H1 (cell line): ENCODE data around the gene ADIRF. TPM values are rescaled to one million over a fixed set of nuclear protein-coding genes. Genes with fewer than 3 reads are reported as not detected.
"Not testable (repeated sequence)": the region's sequence is repeated elsewhere in the genome, so short reads cannot be mapped to it uniquely, and the experiment has no call there.

Experiments
- CTCF ChIA-PET: fragments of 300-600 bp; sonication (Branson Sonifier 250); formaldehyde crosslinking; loops from one replicate; lab custom pipeline; 2021; ENCODE audit not compliant: partially characterized antibody; lab: Charles Lee
- POLR2A ChIA-PET: fragments of 300-600 bp; sonication (Branson Sonifier 250); formaldehyde crosslinking; loops from one replicate; lab custom pipeline; 2021; ENCODE audit warnings: inconsistent platforms; ENCODE audit not compliant: partially characterized antibody; lab: Charles Lee
- DNase-seq, 2 experiments: peaks; one replicate each; pipeline versions ENCODE4 v3.0.0 to v3.0.0-alpha.2; 2010 to 2022; ENCODE audit warnings: low spot score in 2 of 2, low read depth in 1 of 2, mixed read lengths in 1 of 2
- FAIRE-seq: peaks from 2 replicates; lab custom pipeline; 2011; peaks lifted over from hg19 to GRCh38; lab: Jason Lieb, UNC
- H2AFZ ChIP-seq: 2 replicates; pipeline ENCODE4 v1.8.1; 2012; ENCODE audit warnings: low read length, inconsistent platforms
- H2AK5ac ChIP-seq: 2 replicates; pipeline ENCODE4 v1.6.1; 2013; ENCODE audit warnings: low read depth, low read length
- H2BK120ac ChIP-seq: replicated peaks from 2 replicates; pipeline ENCODE3; 2013; ENCODE audit warnings: low read depth, low read length, inconsistent platforms
- H2BK12ac ChIP-seq: 2 replicates; pipeline ENCODE4 v1.6.1; 2013; ENCODE audit warnings: low read depth, low read length
- H2BK15ac ChIP-seq: 2 replicates; pipeline ENCODE4 v1.6.1; 2013; ENCODE audit warnings: low read length
- H2BK20ac ChIP-seq: 2 replicates; pipeline ENCODE4 v1.6.1; 2013; ENCODE audit warnings: low read length
- H2BK5ac ChIP-seq: 2 replicates; pipeline ENCODE4 v1.6.1; 2013; ENCODE audit warnings: low read depth, low read length
- H3K14ac ChIP-seq: 2 replicates; pipeline ENCODE4 v1.6.1; 2013; ENCODE audit warnings: inconsistent platforms; ENCODE audit not compliant: insufficient read length
- H3K18ac ChIP-seq: 2 replicates; pipeline ENCODE4 v1.6.1; 2013; ENCODE audit warnings: low read length; ENCODE audit errors: extremely low read depth
- H3K23ac ChIP-seq: 2 replicates; pipeline ENCODE4 v1.6.1; 2013; ENCODE audit warnings: inconsistent platforms; ENCODE audit not compliant: insufficient read length
- H3K23me2 ChIP-seq: 2 replicates; pipeline ENCODE4 v1.6.1; 2013; ENCODE audit warnings: low read depth, low read length
- H3K27ac ChIP-seq: 2 replicates; pipeline ENCODE4 v1.6.1; 2011; ENCODE audit warnings: low read depth, low read length, inconsistent platforms
- H3K27me3 ChIP-seq, 4 experiments: replicated peaks in 1 of 4; 1 replicate in 1 of 4; 2 replicates in 3 of 4; pipeline versions ENCODE4 v1.6.1 to v1.8.1; 2011 to 2013; ENCODE audit warnings: low read length in 3 of 4, mild to moderate bottlenecking in 3 of 4, inconsistent platforms in 2 of 4, mixed read lengths in 2 of 4, moderate library complexity in 1 of 4; ENCODE audit not compliant: control insufficient read depth in 3 of 4, insufficient read depth in 3 of 4; ENCODE audit errors: extremely low read depth in 1 of 4
- H3K36me3 ChIP-seq, 4 experiments: 2 replicates each; pipeline versions ENCODE4 v1.6.1 to v1.8.1; 2011 to 2013; ENCODE audit warnings: mild to moderate bottlenecking in 4 of 4, low read length in 3 of 4, moderate library complexity in 2 of 4, control low read depth in 1 of 4, inconsistent platforms in 1 of 4; ENCODE audit not compliant: insufficient read depth in 4 of 4, control insufficient read depth in 2 of 4
- H3K4ac ChIP-seq: replicated peaks from 2 replicates; pipeline ENCODE3; 2013; ENCODE audit warnings: low read length, low read depth, mixed read lengths, inconsistent platforms; ENCODE audit not compliant: insufficient read length
- H3K4me1 ChIP-seq, 4 experiments: replicated peaks in 1 of 4; 1 replicate in 1 of 4; 2 replicates in 3 of 4; pipeline versions ENCODE4 v1.6.1 to v1.8.1; 2011 to 2013; ENCODE audit warnings: low read length in 3 of 4, inconsistent platforms in 2 of 4, mixed read lengths in 1 of 4; ENCODE audit not compliant: insufficient read depth in 4 of 4, control insufficient read depth in 3 of 4
- H3K4me2 ChIP-seq, 2 experiments: 2 replicates each; pipeline versions ENCODE4 v1.6.1 to v1.8.1; 2011 to 2013; ENCODE audit warnings: low read depth in 2 of 2, low read length in 2 of 2, control low read depth in 1 of 2, inconsistent platforms in 1 of 2, mild to moderate bottlenecking in 1 of 2; ENCODE audit not compliant: insufficient read depth in 1 of 2
- H3K4me3 ChIP-seq, 4 experiments: fragments of 200-600, 300-600 bp in 1 of 4; sonication (generic), shearing (Covaris generic), sonication (Bioruptor Twin) in 1 of 4; 2 replicates each; pipeline versions ENCODE4 v1.5.1 to v1.8.1; 2011 to 2016; ENCODE audit warnings: low read length in 4 of 4, low read depth in 3 of 4, control low read depth in 2 of 4, inconsistent platforms in 2 of 4, mild to moderate bottlenecking in 2 of 4, mixed read lengths in 1 of 4, moderate library complexity in 1 of 4; ENCODE audit not compliant: insufficient read depth in 2 of 4; ENCODE audit errors: extremely low read depth in 1 of 4
- H3K56ac ChIP-seq: replicated peaks from 2 replicates; pipeline ENCODE3; 2013; ENCODE audit warnings: low read depth, mild to moderate bottlenecking, mixed read lengths, low read length, inconsistent platforms; ENCODE audit not compliant: insufficient read length
- H3K79me1 ChIP-seq: 2 replicates; pipeline ENCODE4 v1.6.1; 2013; ENCODE audit warnings: low read depth, low read length, control low read depth
- H3K79me2 ChIP-seq, 2 experiments: 2 replicates each; pipeline versions ENCODE4 v1.6.1 to v1.8.1; 2012 to 2013; ENCODE audit warnings: low read length in 2 of 2, mild to moderate bottlenecking in 2 of 2, inconsistent platforms in 1 of 2; ENCODE audit not compliant: insufficient read depth in 2 of 2, control insufficient read depth in 1 of 2
- H3K9ac ChIP-seq, 4 experiments: replicated peaks in 1 of 4; 1 replicate in 1 of 4; 2 replicates in 3 of 4; pipeline versions ENCODE4 v1.6.1 to v1.8.1; 2011 to 2013; ENCODE audit warnings: low read depth in 3 of 4, low read length in 3 of 4, control low read depth in 2 of 4, mild to moderate bottlenecking in 2 of 4, moderate library complexity in 2 of 4, inconsistent platforms in 1 of 4; ENCODE audit errors: extremely low read depth in 1 of 4
- H3K9me3 ChIP-seq, 2 experiments: 2 replicates each; pipeline versions ENCODE4 v1.6.1 to v1.8.1; 2012 to 2013; ENCODE audit warnings: mild to moderate bottlenecking in 2 of 2, moderate library complexity in 2 of 2, control low read depth in 1 of 2, inconsistent platforms in 1 of 2, low read depth in 1 of 2, low read length in 1 of 2, mixed read lengths in 1 of 2; ENCODE audit not compliant: insufficient read depth in 2 of 2
- H4K20me1 ChIP-seq, 2 experiments: replicated peaks in 1 of 2; 2 replicates each; pipeline versions ENCODE3 to v1.8.1; 2011 to 2013; ENCODE audit warnings: inconsistent platforms in 2 of 2, low read length in 2 of 2, mild to moderate bottlenecking in 1 of 2; ENCODE audit not compliant: insufficient read depth in 2 of 2, control insufficient read depth in 1 of 2
- H4K5ac ChIP-seq: 2 replicates; pipeline ENCODE4 v1.6.1; 2013; ENCODE audit warnings: low read length, low read depth, mixed read lengths, inconsistent platforms; ENCODE audit not compliant: insufficient read length
- H4K8ac ChIP-seq: 2 replicates; pipeline ENCODE4 v1.8.0; 2013; ENCODE audit warnings: mild to moderate bottlenecking, moderate library complexity, low read length, inconsistent platforms; ENCODE audit not compliant: insufficient read depth; ENCODE audit errors: extremely low read depth
- H4K91ac ChIP-seq: replicated peaks from 2 replicates; pipeline ENCODE3; 2013; ENCODE audit warnings: low read length, mixed read lengths, inconsistent platforms; ENCODE audit not compliant: insufficient read length
- HDAC6 ChIP-seq: IDR thresholded peaks from one replicate; pipeline ENCODE4 v1.7.1; 2012; ENCODE audit warnings: low read depth, mild to moderate bottlenecking, inconsistent platforms, low read length, moderate library complexity
- NANOG ChIP-seq: IDR thresholded peaks from 2 replicates; pipeline ENCODE4 v1.6.1; 2011; ENCODE audit warnings: low read length, low read depth, mild to moderate bottlenecking, inconsistent platforms; ENCODE audit not compliant: insufficient read depth, poor library complexity, severe bottlenecking
- RBBP5 ChIP-seq: IDR thresholded peaks from 2 replicates; pipeline ENCODE4 v1.7.1; 2012; ENCODE audit warnings: low read depth, mild to moderate bottlenecking, inconsistent platforms, low read length, moderate library complexity, borderline replicate concordance
- WGBS, 2 experiments: shearing (Covaris generic) in 1 of 2; methylation state at CpG; one replicate each; pipeline versions ENCODE4 v1.1.6 to v1.1.7; 2013 to 2015; ENCODE audit warnings: low lambda C conversion rate in 2 of 2, mixed read lengths in 2 of 2, inconsistent platforms in 1 of 2, low coverage in 1 of 2, missing lambda C conversion rate in 1 of 2; ENCODE audit not compliant: insufficient replicate concordance in 2 of 2, insufficient coverage in 1 of 2, insufficient read length in 1 of 2; ENCODE audit errors: extremely low coverage in 1 of 2, missing lambda C conversion rate in 1 of 2; 5-methylcytosine and 5-hydroxymethylcytosine counted together
- polyA plus RNA-seq, 7 experiments: library from polyadenylated mRNA; depleted of rRNA in 3 of 7; stranded (reverse) in 5 of 7; unstranded in 2 of 7; fragments of >200 nt in 5 of 7; fragments of 200-250 nt in 2 of 7; gene quantifications; 1 replicate in 5 of 7; 2 replicates in 1 of 7; 4 replicates in 1 of 7; pipeline versions ENCODE4 v1.2.1 to v1.2.3, GENCODE V29; 2011 to 2013; ENCODE audit warnings: missing spikeins in 2 of 7, mixed read lengths in 2 of 7
- total RNA-seq: library from RNA; stranded (reverse); fragmentation: NEBNext Ultra II Directional; extraction: Animal tissue kit (Norgen Biotek cat#: 25700); gene quantifications from 2 replicates; pipeline ENCODE4 v1.2.1, GENCODE V29; 2021

ADIRF gene
- total and polyA plus RNA-seq, 2 of the 8 experiments (the other 6 are each of a cell fraction or from before 2014, with no cell fraction given), result not detected

- TF ChIP-seq RBBP5, result no peak
- TF ChIP-seq HDAC6, result no peak
- TF ChIP-seq NANOG, result no peak
Observed at GRCh38 chr10:86992929-86993328, 24.6 kb downstream of the ADIRF start (continued).

GRCh38 chr10:86999802-87000403, 31.6 kb downstream of the ADIRF start:
- H3K27ac ChIP-seq, DNase-seq, H2BK5ac ChIP-seq, H3K27me3 ChIP-seq, H3K14ac ChIP-seq, FAIRE-seq, H2BK20ac ChIP-seq, H3K4me2 ChIP-seq, H2AK5ac ChIP-seq, H3K18ac ChIP-seq, H3K4me3 ChIP-seq, H3K36me3 ChIP-seq, H4K5ac ChIP-seq, H3K4ac ChIP-seq, H2BK15ac ChIP-seq, H3K9me3 ChIP-seq, H3K9ac ChIP-seq, H3K23ac ChIP-seq, H3K23me2 ChIP-seq, H3K79me1 ChIP-seq, H4K20me1 ChIP-seq, H2BK12ac ChIP-seq, H3K79me2 ChIP-seq, POLR2A ChIA-PET, H2BK120ac ChIP-seq, H3K4me1 ChIP-seq, H3K56ac ChIP-seq, H4K91ac ChIP-seq, H2AFZ ChIP-seq, H4K8ac ChIP-seq: not testable (repeated sequence)
- WGBS, 2 experiments, result 92% methylated on average over 6 of the region's 6 CpGs; no CpG with 5 or more reads in 1 of the 2 experiments
- CTCF ChIA-PET, result interaction anchor here (0.6 kb wide), 1 partner anchor 29 kb away, joined by 3 read pairs; no protein-coding TSS in a partner anchor
